DMS79 treated with DMSO at 0.1 percent for 48 hours (cell line): Measurements from ENCODE around the gene RPS6KC1.
"Not testable (repeated sequence)": the region's sequence is repeated elsewhere in the genome, so short reads cannot be mapped to it uniquely, and the experiment has no call there.

Experiments
- DNase-seq: peaks from one replicate; lab custom pipeline; 2025; lab: John Stamatoyannopoulos, UW

RPS6KC1 gene

DNA sequence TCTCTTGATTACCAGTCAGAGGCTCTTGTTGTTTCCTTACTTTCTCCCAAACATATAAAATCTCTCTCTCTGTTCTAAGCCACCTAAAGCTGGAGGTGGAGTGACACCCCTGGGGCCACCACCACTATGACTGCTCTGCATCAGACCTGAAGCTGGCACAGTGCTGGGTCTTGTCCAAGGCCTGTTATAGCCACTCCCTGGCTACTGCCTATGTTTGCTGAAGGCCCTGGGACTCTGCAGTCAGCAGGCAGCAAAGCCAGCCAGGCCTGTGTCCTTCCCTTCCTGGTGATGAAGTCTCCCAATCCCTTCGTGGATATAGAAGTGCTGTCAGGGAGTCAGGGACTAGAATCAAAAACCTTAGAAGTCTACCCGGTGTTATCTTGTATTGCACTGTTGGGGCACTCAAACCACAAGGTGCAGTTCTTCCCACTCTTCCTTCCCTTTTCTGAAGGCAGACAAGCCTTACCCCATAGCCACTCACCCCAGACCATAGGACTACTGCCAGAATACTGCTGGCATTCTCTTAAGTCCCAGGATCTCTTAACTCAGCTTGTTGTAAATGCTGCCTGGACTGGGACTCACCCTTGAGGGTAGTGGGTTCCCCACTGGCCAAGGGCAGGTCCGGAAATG lies 103.1 kb downstream of the RPS6KC1 start:
- DNase-seq, result no peak

DNA sequence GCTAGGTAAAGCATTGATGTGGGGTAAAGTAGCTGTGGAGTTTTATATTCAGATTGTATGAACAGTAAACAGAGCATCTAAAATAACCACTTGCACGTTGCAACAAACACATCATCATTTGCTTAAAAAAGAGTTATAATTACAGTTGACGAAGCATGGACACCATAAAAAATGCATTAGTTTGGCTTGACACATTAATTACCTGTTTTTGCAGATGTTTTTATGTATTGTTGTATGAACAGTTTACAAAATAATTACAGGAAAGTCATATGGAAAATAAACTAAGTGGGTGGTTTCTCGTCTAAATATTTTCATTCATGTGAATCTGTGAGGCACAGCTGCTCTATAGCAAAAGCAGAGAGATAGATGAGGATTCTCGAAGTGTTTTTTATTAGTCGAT lies 108.3 kb downstream of the RPS6KC1 start:
- no peak for DNase-seq

DNA sequence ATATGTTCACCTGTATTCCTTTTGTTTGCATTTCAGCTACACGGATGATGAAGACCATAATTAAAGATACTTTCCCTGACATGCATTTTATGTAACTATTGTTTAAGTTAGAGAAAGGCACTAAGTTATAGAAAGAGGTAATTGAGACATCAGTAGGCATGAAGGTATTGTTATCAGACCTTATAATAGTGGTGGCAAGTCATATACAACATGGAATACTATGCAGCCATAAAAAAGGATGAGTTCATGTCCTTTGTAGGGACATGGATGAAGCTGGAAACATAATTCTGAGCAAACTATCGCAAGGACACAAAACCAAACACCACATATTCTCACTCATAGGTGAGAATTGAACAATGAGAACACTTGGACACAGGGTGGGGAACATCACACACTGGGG lies 109.4 kb downstream of the RPS6KC1 start:
- DNase-seq, result not testable (repeated sequence)

DNA sequence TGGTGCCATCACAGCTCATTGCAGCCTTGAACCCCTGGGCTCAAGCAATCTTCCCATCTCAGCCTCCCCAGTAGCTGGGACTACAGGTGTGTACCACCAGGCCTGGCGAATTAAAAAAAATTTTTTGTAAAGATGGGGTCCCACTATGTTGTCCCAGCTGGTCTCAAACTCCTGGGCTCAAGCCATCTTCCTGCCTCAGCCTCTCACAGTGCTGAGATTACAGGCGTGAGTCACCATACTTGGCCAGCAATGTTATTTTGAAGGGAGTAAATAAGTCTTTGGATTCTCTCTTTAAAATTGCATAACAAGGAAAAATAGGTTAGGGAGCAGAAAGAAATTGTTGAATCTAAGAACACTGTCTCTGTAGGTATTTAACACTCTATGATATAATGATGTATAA lies 111.3 kb downstream of the RPS6KC1 start:
- DNase-seq, result no peak

DNA sequence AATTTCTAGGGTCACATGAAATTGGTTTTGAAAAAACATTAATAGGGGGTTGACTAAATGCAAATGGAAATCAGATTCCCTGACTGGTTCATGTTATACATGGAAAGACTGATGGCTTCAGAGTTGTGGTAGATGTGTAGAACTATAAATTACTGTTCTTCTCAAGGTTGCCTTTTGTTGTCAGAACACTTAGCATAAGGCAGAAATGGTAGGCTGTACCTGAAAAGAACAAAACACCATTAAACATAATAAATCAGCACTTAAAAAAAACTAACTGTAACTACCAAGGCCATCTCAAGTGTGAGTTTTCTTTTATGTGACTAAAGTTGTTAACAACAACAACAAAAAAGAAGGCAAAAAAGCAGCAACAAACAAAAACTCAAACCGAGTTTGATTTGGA lies 111.8 kb downstream of the RPS6KC1 start:
- no peak for DNase-seq

DNA sequence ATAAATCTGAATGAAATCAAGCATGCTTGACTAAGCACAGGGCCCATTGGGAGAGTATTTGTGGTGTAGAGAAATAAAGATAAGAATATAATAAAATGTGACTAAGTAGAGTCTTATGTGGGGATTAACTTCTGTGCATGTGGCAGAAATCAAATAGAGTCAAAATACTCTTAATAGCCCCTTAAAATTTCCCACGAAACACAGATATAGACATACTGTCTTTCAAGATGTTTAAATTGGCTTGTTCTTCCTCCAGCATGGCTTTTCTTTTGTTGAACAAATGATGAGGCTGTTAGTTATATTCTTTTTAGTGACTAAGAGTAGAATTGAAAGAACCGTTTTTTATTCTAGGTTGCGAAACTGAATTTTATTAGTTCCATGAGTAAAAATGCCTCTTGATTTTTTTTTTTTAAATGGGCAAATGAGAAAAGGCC lies 112.3 kb downstream of the RPS6KC1 start:
- DNase-seq, result peak; percentile 30

DNA sequence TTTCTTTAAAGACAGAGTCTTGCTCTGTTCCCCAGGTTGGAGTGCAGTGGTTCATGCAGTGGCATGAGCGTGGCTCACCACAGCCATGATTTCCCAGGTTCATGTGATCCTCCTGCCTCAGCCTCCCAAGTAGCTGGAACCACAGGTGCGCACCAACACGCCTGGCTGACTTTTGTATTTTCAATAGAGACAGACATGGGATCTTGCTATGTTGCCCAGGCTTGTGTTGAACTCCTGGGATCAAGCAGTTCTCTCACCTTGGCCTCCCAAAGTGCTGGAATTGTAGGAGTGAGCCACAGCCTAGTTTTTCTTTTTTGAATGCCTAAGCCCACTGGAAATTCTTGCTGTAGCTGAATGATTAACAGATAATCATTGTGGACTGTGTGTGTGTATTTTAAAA lies 113.5 kb downstream of the RPS6KC1 start:
- DNase-seq, result no peak

DNA sequence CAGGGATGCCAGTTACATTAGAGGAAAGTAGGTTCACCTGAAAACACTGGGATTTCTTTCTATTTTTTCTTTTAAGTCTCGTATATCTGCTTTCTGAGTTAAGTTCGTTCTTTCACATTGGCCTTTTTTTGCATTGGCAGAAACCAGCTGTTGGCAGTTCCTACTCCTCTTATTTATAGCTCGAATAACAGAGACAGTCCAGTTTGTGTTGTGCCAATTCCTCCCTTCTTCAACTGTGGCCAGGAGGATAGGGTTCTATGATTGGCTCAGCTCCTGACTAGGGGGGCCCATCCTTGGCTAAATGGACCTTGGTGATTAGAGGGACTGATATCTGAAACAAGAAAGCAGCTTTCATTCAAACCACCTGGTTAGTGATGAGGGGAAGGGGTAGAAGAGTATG lies 115.8 kb downstream of the RPS6KC1 start:
- no peak for DNase-seq

DNA sequence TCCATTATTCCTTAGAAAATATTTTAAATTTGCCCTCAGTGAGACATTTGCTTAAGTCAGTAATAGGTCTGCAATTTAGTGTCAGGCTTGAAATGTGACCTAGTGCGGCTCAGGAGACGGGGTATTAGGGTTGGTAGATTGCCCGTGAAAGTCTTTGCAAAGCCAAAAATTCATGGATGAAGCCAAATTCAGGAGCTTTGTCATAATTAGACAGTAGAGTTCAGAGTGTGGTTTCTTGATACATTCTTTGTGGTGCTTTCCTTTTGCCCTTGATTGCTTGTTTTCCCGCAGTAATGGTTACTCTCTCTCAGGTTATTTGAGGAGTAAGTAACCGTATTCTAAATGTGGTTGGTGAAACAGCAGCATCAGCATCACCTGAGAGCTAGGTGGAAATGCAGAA lies 120.7 kb downstream of the RPS6KC1 start:
- DNase-seq, result no peak

DNA sequence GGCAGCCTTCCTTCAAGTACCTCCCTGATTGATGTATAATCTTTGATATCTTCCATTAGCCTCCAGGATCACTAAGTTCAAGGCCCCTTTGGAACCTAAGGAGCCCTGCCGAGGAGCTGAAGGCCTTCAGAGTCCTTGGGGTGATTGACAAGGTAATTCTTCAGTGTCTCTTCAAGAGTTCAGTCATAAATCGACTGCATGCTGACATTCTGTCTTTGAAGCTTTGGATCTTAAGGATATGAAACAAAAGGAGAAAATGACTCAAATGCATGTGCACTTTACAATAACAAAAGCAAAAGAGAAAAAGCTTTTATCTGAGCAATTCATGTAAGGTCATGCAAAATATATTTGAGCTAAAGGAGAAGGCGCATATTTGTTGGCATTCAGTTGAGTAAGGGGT lies 125.3 kb downstream of the RPS6KC1 start:
- no peak for DNase-seq

DNA sequence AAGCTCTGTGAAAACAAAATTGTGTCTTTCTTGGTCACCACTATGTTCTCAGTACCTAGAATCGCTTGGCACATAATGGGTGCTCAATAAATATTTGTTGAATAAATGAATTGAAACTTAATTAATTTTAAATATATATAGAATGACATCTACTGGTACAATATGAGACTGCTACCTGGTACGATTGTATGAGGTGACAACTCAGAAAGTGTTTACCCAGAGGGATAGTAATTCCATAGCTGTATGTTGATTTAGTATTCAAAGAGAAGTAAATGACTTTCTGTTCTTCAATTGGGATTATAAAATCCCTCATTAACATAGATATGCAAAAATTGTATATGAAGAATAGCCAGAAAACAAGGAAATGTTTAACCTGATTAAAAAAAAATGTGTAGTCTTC lies 128.7 kb downstream of the RPS6KC1 start:
- DNase-seq, result no peak

DNA sequence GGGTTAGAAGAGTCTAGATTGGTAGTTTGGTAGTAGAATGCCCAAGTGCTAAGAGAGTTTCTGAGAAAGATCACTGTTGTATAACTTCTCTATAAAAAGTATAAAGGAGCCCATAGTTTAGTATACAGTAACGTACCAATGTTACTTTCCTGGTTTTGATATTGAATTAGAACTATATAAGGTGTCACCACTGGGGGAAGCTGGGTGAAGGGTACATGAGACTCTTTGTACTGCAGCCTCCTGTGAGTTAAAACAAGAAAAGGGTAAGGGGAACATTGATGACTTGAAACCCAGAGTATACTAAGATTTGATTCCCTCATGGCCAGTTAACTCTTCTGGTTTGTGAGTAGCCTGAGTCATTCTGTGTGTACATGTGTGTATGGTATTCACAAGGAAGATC lies 129.8 kb downstream of the RPS6KC1 start:
- no peak for DNase-seq

DNA sequence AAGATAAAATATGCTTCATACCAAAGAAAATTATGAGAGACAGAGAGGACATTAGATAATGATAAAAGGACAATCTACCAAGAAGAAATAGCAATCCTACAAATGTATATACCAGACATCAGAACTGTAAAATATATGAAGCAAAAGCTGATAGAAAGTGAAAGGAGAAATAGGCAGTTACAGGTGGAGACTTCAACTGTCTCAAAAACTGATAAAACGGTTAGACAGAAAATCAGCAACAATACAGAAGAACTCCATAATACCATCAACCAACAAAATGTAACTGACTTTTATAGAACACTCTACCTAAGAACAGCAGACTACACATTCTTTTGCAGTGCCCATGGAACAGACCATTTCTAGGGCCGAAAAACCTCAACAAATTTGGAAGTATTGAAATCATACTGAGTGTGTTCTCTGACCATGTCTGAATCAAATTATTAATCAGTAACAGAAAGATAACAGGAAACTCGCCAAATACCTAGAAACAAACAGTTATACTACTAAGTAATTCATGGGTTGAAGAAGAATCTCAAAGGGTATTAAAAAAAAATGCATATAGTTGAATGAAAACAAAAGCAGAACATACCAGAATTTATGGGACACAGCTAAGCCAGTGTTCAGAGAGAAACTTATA lies 132.1 kb downstream of the RPS6KC1 start:
- DNase-seq, result no peak

DNA sequence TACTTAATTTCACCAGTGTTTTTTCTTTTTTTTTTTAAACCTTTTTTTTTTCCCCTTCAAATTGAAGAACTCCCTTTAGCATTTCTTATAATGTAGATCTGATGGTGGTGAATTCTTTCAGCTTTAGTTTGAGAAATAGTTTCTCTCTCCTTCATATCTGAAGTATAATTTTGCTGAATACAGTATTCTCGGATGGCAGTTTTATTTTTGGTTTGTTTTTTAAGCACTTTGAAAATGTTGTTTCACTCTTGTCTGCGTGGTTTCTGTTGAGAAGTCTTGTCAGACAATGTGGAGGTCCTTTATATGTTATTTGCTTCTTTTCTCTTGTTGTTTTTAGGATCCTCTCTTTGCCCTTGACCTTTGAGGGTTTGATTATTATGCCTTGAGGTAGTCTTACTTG lies 135.1 kb downstream of the RPS6KC1 start:
- no peak for DNase-seq

DNA sequence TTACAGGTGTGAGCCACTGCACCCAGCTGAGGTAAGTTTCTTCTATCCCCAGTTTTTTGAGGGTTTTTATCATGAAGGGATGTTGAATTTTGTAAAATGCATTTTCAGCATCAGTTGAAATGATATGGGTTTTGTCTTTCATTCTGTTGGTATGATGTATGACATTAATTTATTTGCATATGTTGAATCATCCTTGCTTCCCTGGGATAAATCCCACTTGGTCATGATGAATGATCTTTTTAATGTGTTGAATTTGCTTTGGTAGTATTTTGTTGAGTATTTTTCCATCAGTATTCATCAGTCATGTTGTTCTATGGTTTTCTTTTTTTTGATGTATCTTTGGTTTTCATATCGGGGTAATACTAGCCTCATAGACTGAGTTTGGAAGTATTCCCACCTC lies 141.0 kb downstream of the RPS6KC1 start:
- no peak for DNase-seq

DNA sequence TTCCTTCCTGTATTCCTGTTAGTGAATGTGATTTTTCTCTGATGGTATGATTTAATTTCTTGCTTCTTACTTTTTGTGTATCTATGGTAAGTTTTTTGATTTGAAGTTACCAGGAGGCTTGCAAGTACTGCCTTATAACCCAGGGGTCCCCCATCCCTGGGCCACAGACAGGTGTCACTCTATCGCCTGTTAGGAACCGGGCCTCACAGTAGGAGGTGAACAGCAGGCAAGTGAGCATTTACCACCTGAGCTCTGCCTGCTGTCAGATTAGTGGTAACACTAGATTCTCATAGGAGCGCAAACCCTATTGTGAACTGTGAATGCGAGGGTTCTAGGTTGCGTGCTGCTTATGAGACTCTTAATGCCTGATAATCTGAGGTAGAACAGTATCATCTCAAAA lies 143.3 kb downstream of the RPS6KC1 start:
- DNase-seq, result no peak

DNA sequence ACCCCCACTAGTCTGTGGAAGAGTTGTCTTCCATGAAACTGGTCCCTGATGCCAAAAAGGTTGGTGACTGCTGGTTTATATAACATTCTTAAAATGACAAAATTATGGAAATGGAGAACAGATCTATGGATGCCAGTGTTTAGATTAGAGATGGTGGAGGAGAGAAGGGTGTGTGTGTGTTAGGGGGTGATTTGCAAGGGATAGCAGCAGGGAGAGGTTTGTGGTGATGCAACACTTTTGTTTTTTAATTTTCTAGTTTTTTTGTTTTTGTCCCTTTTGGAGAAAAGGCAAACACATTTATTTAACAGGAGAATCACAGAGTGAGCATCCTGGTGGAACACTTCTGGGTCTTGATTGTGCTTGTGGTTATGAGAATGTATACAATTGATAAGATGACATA lies 143.8 kb downstream of the RPS6KC1 start:
- no peak for DNase-seq

DNA sequence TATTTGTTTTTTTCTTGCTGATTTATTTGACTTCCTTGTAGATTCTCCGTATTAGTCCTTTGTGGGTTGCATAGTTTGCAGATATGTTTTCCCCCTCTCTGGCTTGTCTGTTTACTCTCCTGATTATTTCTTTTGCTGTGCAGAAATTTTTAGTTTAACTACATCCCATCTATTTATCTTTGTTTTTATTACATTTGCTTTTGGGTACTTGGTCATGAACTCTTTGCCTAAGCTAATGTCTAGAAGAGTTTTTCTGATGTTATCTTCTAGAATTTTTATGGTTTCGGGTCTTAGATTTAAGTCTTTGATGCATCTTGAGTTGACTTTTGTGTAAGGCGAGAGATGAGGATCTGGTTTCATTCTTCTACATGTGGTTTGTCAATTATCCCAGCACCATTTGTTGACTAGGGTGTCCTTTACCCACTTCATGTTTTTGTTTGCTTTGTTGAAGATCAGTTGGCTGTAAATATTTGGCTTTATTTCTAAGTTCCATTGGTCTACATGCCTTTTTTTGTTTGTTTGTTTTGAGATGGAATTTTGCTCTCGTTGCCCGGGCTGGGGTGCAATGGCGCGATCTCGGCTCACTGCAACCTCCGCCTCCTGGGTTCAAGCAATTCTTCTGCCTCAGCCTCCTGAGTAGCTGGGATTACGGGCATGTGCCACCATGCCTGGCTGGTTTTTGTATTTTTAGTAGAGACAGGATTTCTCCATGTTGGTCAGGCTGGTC lies 145.4 kb downstream of the RPS6KC1 start:
- DNase-seq, result not testable (repeated sequence)

DNA sequence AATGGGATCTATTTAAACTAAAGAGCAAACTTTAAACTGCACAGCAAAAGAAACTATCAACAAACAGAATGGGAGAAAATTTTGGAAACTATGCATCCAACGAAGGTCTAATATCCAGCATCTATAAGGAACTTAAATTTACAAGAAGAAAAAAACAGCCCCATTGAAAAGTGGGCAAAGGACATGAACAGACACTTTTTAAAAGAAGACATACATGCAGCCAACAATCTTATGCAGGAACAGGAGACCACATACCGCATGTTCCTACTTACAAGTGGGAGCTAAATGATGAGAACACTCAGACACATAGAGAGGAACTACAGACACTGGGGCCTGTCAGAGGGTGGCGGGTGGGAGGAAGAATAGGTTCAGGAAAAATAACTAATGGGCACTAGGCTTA lies 149.6 kb downstream of the RPS6KC1 start:
- no peak for DNase-seq

DNA sequence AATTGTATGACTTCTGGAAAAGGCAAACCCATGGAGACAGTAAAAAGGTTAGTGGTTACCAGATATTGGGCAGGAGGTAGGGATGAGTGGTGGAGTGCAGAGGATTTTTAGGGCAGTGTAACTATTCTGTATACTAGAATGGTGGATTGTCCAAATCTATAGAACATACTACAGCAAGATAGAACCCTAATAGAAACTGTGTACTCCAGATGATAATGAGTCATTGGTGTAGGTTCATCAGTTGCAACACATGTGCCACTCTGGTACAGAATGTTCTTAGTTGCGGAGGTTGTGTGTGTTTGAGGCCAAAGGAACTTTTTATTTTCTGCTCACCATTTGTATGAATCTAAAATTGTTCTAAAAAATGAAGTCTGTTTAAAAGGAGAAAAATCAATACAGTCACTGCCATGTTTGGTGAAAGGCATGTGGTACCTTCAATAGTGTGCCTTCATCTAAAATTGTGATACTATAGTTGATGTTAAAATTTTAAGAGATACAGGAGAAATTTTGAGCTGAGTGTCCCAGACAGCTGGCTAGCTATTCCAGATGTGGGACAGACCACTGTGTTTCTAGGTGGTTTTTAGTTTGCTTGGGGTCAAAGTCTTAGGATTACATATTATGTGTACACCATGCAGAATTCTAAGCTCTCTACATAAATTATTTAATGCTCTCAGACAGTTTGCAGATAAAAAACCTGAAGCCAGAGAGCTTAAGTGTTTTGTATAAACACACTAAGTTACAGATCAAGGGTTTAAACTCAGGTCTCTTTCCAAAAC lies 150.5 kb downstream of the RPS6KC1 start:
- no peak for DNase-seq

DNA sequence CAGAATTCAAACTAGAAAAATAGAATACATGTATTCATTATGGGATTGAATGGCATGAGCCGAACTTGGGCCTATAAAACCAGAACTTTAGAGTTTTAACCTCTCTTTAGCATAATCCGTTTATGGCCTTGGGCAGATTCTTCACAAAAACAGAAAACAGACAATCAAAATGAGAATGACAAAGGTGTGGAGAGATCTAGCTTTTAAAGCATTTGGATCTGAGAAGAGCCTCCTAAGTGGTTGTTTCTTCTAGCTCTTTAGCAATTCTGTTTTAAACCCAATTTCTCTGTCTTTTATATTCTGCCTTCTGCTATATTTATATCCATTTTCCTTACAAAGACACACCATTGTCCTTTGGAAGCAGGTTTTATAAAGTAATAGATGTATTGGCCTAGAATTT lies 160.2 kb downstream of the RPS6KC1 start:
- DNase-seq, result no peak

DNA sequence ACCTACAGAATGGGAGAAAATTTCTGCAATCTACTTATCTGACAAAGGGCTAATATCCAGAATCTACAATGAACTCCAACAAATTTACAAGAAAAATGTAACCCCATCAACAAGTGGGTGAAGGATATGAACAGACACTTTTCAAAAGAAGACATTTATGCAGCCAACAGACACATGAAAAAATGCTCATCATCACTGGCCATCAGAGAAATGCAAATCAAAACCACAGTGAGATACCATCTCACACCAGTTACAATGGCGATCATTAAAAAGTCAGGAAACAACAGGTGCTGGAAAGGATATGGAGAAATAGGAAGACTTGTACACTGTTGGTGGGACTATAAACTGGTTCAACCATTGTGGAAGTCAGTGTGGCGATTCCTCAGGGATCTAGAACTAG lies 168.0 kb downstream of the RPS6KC1 start:
- DNase-seq, result not testable (repeated sequence)

DNA sequence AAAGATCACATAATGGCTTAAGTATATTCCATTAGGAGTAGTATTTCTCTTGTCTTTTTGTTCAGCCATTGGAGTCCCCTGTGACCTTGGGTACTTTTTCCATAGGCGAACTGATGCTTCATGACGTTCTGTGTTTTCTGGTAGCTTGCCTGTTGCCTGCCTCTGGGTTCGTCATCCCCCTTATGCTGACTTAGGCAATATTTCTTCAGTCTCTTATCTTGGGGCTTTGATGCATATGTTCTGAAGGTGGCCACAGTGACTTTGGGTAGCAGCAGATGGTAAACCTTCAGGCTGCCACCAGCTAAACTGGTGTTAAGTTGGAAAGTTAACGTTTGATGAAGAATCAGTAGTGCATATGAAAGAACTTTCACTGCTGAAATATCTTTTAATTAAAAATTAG lies 170.2 kb downstream of the RPS6KC1 start:
- no peak for DNase-seq
